TTC549 (cell line): ENCODE results near the gene ULK4.

Experiments
- FAIRE-seq: peaks from 2 replicates; lab custom pipeline; 2012; peaks lifted over from hg19 to GRCh38; lab: Jason Lieb, UNC

ULK4 gene

DNA sequence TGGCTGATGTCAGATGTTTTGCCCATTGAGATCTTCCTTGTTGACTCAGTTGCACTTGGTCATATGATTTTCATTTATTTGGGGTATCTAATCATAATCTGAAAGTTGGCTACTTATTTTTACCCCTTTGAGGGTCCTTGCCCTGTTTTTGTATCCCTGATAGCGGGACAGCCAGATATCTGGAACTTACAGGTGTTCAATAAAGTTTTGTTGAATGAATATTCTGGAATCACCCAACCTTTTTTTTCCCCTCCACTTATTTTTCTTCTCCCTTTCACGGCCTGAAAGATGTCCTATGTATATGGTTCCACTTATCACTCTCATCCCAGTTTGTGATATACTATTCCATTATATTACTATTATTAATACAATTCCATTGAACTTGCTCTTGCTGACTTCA, 749.8 kb downstream of the ULK4 start:
- FAIRE-seq: no peak

DNA sequence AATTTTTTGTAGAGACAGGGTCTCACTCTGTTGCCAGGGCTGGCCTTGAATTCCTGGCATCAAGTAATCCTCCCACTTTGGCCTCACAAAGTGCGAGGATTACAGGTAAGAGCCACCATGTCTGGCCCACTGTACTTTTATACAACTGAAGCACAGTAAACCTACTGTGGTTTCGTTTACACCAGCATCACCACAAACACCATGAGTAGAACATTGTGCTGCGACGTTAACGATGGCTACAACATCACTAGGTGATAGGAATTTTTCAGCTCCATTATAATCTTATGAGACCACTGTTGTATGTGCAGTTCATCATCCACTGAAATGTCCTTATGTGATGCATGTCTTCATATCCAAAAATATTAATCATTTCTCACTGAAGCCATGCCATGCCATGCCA, 750.9 kb downstream of the ULK4 start:
- FAIRE-seq: no peak

DNA sequence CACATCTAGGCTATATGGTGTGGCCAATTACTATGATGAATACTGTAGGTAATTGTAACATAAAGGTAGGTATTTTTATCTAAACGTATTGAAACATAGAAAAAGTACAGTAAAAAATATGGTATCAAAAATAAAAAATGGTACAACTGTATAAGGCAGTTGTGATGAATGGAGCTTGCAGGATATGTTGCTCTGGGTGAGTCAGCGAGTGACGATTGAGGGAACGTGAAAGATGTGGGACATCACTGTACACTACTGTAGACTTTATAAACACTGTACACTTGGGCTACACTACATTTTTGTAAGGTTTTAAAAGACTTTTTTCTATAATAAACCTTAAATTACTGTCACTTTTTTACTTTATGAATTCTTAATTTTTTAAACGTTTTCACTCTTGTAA, 752.3 kb downstream of the ULK4 start:
- FAIRE-seq: no peak

GRCh38 chr3:41208507-41209220, 753.2 kb downstream of the ULK4 start:
- no peak for FAIRE-seq

DNA sequence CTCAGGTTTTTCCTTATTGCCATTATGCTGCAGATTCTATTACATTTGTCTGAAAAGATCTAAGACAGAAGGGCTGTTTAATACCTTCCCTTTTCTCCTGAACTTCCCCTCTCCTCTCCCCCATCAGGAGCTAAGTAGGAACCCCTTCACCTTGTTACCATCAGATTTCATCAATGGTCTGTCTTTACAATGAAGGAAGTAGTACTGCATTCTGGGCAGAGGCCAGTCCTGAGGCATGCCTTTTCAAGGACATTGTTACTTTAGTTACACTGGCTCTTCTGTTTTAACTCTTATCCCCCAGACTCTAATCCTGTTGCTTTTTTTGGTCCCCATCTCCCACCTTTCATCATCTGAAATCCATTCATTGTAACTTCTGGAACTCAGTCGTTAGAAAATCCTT, 754.5 kb downstream of the ULK4 start:
- FAIRE-seq: no peak

GRCh38 chr3:41205591-41205990, 756.3 kb downstream of the ULK4 start:
- no peak for FAIRE-seq

- no peak for FAIRE-seq
Observed at GRCh38 chr3:41204369-41204768, 757.5 kb downstream of the ULK4 start.

GRCh38 chr3:41202834-41203345, 759.0 kb downstream of the ULK4 start:
- FAIRE-seq: peak; percentile 50

DNA sequence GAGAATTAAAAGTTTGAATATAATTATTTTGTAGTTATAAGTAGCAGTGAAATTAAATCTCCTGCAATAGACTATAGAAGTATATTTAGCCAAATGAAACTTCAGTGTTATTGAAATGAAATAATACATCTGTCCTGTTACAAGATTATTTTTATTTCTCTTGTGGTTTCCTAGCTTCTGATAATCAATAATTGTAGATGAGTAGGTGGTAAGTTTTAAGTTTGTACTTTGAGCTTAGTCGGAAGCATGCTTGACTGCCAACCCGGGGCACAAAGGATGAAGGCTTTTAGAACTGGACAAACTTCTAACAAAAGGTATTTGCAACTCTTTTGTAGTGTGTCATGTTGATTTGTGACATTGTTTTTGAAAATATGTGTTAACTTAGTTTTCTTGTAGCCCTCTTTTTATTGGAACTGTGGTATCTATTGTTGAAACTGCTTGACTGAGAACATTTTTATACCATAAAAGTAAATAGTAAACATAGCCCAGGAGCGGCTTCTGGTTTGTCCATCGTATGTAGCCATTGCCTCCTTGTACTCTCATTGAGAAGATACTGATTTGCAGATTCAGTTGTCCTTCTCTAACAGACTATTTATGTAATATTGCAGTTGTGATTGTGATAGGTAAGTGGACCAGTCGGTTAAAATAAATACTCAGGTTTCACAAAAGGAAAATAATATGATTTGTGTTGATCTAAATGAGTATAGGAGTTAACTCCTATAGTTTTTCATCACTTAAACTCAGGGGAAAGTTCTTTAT, 759.6 kb downstream of the ULK4 start:
- FAIRE-seq: no peak

DNA sequence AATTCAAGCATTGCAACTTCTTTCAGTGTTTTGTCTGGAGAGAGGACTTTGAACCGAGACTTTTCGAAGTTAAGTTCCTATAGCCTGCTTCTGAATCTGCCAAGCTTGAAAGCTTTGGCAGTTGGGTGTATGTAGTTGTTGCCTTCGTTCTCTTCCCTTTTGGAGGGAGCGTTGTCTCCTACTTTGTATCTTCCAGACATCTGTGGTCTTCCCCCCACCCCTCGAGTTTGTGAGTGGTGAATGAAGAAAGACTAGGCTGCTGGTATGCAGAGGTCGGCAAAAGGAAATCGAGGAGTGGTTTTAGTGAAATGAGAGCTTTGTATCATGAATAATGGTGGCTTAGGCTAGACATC, 761.3 kb downstream of the ULK4 start:
- FAIRE-seq: no peak

DNA sequence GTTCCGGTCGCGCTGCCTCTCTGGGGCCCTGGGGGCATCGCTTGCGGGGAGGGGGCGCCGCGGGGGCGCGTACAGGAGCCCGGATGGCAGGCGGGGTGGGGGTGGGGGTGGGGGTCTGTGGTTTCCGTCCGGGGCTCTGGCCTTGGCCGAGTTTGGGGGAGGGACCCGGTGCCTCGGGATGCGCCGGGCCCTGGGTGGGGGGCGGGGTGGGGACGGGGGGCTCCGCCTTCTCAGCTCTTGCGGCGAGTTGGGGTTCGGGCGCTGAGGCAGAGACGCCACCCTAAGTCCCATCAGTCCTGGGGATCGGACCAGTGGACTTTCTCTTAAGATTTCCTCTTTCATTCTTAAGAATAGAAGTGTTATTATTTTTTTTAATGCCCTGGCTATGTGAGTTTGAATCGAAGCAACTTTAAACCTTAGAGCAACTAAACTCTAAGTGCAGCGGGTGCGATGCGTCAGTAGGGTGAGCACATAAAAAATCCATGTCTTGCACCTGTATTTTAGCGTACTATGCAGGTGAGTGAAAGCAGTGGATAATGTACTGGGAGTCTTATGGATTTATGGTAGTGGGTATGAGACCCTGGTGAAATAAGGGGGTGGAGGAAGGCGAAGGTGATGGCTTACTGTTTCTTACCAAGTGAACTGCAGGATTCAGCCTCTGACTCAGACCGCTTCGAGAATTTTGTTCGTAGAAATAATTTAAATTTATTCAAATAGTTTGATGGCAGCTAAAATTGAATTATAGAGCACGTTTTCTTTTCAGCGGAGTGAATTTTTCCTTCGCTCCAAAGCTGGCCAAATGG, 761.8 kb downstream of the ULK4 start:
- FAIRE-seq: no peak

GRCh38 chr3:41198950-41199865, 762.7 kb downstream of the ULK4 start, which contains the start of gene CTNNB1:
Gene CTNNB1 (plus strand): TSS chr3:41199505. CDS start chr3:41224069, 24,564 bp downstream.
- no peak for FAIRE-seq

DNA sequence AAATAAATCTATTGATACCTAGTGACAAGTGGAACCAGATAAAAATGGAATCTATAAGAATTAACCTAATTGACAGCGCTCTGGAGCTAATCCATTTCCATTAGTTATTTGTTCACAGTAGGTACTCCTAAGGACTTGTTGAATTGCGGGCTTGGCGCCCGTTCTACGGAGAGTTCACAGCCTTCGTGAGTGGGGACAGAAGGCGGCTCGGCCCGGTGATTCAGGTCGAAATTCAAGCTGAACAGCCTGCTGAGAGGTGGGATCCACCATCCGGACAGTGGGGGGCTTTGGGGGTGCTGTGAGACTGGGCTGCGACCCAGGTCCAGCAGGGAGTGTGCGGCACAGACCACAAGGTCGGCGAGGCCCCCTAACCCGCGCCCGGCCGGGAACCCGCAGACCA, 763.4 kb downstream of the ULK4 start:
- no peak for FAIRE-seq

DNA sequence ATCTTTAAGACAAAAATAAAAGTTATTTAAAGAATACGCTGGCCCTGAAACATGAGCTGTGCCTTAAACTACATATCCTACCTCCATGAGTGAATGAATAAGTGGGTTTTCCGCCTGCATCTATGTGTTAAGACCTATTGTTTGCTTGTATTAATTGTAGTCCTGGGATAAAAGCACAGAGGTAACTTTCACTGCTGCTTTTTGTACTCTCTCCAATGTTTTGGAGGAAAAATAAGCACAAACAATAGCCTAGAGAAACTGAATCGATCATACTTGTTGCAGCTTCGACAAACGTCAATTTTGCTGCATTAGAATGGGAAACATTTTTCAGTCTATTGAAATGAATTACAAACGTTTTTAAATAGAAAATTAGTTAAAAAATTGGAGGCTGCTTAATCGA, 763.9 kb downstream of the ULK4 start:
- no peak for FAIRE-seq
